ENCODE measurements around the gene TM7SF3. TPM values are rescaled to one million over a fixed set of nuclear protein-coding genes. Genes with fewer than 3 reads are reported as not detected.

Gene TM7SF3
- total and polyA plus RNA-seq, 2 donors (not counting 3 experiments of a cell fraction or from before 2014, with no cell fraction given), result 54.8 to 70.7 TPM

GRCh38 chr12:27024291-27024690 lies 10.1 kb upstream of the TM7SF3 start:
- no peak for DNase-seq (ENCODE audit: low read depth, low spot score)
- Histone ChIP-seq H3K36me3 (ENCODE audit: control insufficient read depth in 2 of 2, extremely low read depth in 1 of 2, insufficient read depth in 2 of 2, low read length in 2 of 2) (peaks cover 6 to 11% of the 10 kb centered on the region in 2 experiments), H4K20me1 (replicated peaks; ENCODE audit: control insufficient read depth, extremely low read depth, insufficient read depth, low read length) (no peaks in the 10 kb centered on the region), H2AFZ (ENCODE audit: low read depth, low read length) (no peak overlapping the region), H3K9me1 (replicated peaks; ENCODE audit: control insufficient read depth, extremely low read depth, insufficient read depth, low read length) (no peaks in the 10 kb centered on the region), H3K9me3 (replicated peaks; ENCODE audit: control insufficient read depth, insufficient read depth, low read length) (no peaks in the 10 kb centered on the region), H3K4me2 (ENCODE audit: insufficient read depth, low read length) (no peak overlapping the region), H3K9ac (replicated peaks; ENCODE audit: extremely low read depth, insufficient read depth, low read length) (no peak overlapping the region), H3K27me3 (ENCODE audit: control insufficient read depth in 2 of 2, insufficient read depth in 2 of 2, low read length in 2 of 2) (no peaks in the 10 kb centered on the region), H3K27ac (ENCODE audit: insufficient read depth, low read depth, low read length) (no peak overlapping the region), H3K79me2 (ENCODE audit: control insufficient read depth, insufficient read depth, low read length) (peaks cover 31% of the 10 kb centered on the region), H3K4me3 (replicated peaks in 1 of 3; ENCODE audit: insufficient read depth in 1 of 3, low read depth in 1 of 3, low read length in 3 of 3) (no peak overlapping the region), H3K4me1 (ENCODE audit: control insufficient read depth, extremely low read depth, insufficient read depth, low read length) (peaks cover 5% of the 10 kb centered on the region)
- FAIRE-seq, result no peak
- ChIA-PET POLR2A (no interaction called here), CTCF (interaction anchor here (1.7 to 2.0 kb wide), 2 partner anchors 8 to 282 kb away, joined by 7 to 10 read pairs; no protein-coding TSS in a partner anchor)
- BruUV-seq (replicated peaks), result no TSS peak
- no peak for TF ChIP-seq EZH2 (IDR thresholded peaks at IDR 0.05; ENCODE audit: borderline replicate concordance, low read depth, low read length, severe bottlenecking)
- TF ChIP-seq GATA2 (IDR thresholded peaks at IDR 0.05; ENCODE audit: insufficient read depth, insufficient read length, low read depth, low read length), result no peak
- TF ChIP-seq JUN (IDR thresholded peaks at IDR 0.05; ENCODE audit: borderline replicate concordance, insufficient read depth, insufficient read length, low read depth), result no peak
- no peak for TF ChIP-seq POLR2A (IDR thresholded peaks at IDR 0.05; ENCODE audit: low read depth, low read length)
- no peak for TF ChIP-seq CTCF (IDR thresholded peaks at IDR 0.05; ENCODE audit: extremely low read depth in 1 of 2, insufficient read depth in 1 of 2, low read depth in 1 of 2, low read length in 2 of 2)
- no peak for TF ChIP-seq MYC (IDR thresholded peaks at IDR 0.05; ENCODE audit: low read depth, low read length)
- dilution Hi-C loops (cut with MboI; ENCODE audit: extremely low pct_ligation_motif_present, low sequenced_read_pairs), result no loop called here
- intact Hi-C loops (cut with micrococcal nuclease), result no loop called here

GRCh38 chr12:27020761-27021160 lies 6.6 kb upstream of the TM7SF3 start:
- dilution Hi-C loops (cut with MboI; ENCODE audit: extremely low pct_ligation_motif_present, low sequenced_read_pairs), result no loop called here
- FAIRE-seq (no peak), DNase-seq (ENCODE audit: low read depth, low spot score) (no peak)
- no peaks in the 10 kb centered on the region for H3K9me1 ChIP-seq (replicated peaks; ENCODE audit: control insufficient read depth, extremely low read depth, insufficient read depth, low read length)
- H3K4me3 ChIP-seq (replicated peaks in 1 of 3; ENCODE audit: insufficient read depth in 1 of 3, low read depth in 1 of 3, low read length in 3 of 3), result no peak overlapping the region
- no peak overlapping the region for H3K27ac ChIP-seq (ENCODE audit: insufficient read depth, low read depth, low read length)
- H3K9ac ChIP-seq (replicated peaks; ENCODE audit: extremely low read depth, insufficient read depth, low read length), result no peak overlapping the region
- peaks cover 26% of the 10 kb centered on the region for H3K79me2 ChIP-seq (ENCODE audit: control insufficient read depth, insufficient read depth, low read length)
- intact Hi-C loops (cut with micrococcal nuclease), result no loop called here
- TF ChIP-seq JUN (IDR thresholded peaks at IDR 0.05; ENCODE audit: borderline replicate concordance, insufficient read depth, insufficient read length, low read depth) (no peak), POLR2A (IDR thresholded peaks at IDR 0.05; ENCODE audit: low read depth, low read length) (no peak), MAX (IDR thresholded peaks at IDR 0.05; ENCODE audit: insufficient read depth, insufficient read length) (no peak)
- H3K4me2 ChIP-seq (ENCODE audit: insufficient read depth, low read length), result no peak overlapping the region
- H2AFZ ChIP-seq (ENCODE audit: low read depth, low read length), result no peak overlapping the region
- H3K9me3 ChIP-seq (replicated peaks; ENCODE audit: control insufficient read depth, insufficient read depth, low read length), result no peaks in the 10 kb centered on the region
- POLR2A ChIA-PET, result no interaction called here
- no peaks in the 10 kb centered on the region for H3K36me3 ChIP-seq (ENCODE audit: control insufficient read depth in 2 of 2, extremely low read depth in 1 of 2, insufficient read depth in 2 of 2, low read length in 2 of 2)
- CTCF ChIA-PET, result interaction anchor here (1.2 to 3.2 kb wide), 3 partner anchors 121 to 285 kb away, joined by 3 to 26 read pairs (median 3); partner anchors contain the start of gene STK38L
- H3K4me1 ChIP-seq (ENCODE audit: control insufficient read depth, extremely low read depth, insufficient read depth, low read length), result peaks cover 5% of the 10 kb centered on the region
- no peaks in the 10 kb centered on the region for H4K20me1 ChIP-seq (replicated peaks; ENCODE audit: control insufficient read depth, extremely low read depth, insufficient read depth, low read length)
- BruUV-seq (replicated peaks), result no TSS peak
- H3K27me3 ChIP-seq (ENCODE audit: control insufficient read depth in 2 of 2, insufficient read depth in 2 of 2, low read length in 2 of 2), result no peaks in the 10 kb centered on the region

All from endothelial cell of umbilical vein (primary cell).